SK-MEL-5 (cell line): ENCODE measurements around the gene ITGA4. TPM values are rescaled to one million over a fixed set of nuclear protein-coding genes. Genes with fewer than 3 reads are reported as not detected.
A peak's percentile ranks its signal among the peaks of the same experiment; 100 is the strongest.

Experiments
- DNase-seq: peaks from one replicate; pipeline ENCODE4 v3.0.0-alpha.2; 2016; ENCODE audit warnings: low read depth, low spot score
- in situ Hi-C: cut with HindIII; loops from 2 replicates; pipeline ENCODE4 v1.10.0; 2016; ENCODE audit warnings: low sequenced_read_pairs, high pct_unique_total_duplicates, low pct_unique_long_range_greater_than_20kb
- total RNA-seq: library from RNA; depleted of rRNA; stranded (reverse); fragments of >200 nt; shearing (Covaris generic); gene quantifications from 2 replicates; pipeline ENCODE4 v1.2.3, GENCODE V29; 2014

ITGA4 gene
- total RNA-seq, 1 experiment from 2014 or later = 3.1 TPM

DNA sequence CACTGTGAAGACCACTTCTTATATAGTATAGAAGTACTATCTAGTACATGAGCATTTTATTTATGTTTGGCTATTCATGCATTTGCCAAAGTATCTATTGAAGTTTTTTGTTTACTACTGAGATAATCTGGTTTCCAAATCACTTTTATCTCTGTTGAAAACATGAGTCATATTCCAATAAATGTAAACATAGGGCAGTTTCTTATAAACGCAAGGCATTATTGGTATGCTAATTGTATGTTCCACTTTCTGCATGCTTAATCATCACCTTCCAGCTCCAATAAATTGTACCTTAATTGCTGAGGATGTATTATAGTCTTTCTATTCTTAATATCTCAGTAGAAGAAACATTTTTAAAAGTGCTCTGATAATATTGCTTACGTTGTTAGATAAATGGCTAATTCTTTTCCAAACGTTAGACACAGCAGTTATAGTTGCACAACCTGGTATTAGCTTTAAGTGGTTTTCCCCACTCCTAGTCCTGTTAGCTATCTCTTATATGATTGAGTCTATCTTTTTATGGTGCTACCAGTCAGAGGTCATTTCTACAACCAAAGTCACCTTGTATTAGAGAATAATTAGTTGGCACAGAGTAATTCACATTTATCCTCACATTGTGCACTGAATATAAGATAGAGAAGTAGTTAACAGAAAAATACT, 17.2 kb downstream of the ITGA4 start:
- DNase-seq = no peak
- in situ Hi-C loops = no loop called here

GRCh38 chr2:181483211-181483610, 26.0 kb downstream of the ITGA4 start:
- in situ Hi-C loops = no loop called here
- peak; percentile 56 for DNase-seq

- peak; percentile 2 for DNase-seq
- in situ Hi-C loops = no loop called here
Observed at GRCh38 chr2:181483876-181484275, 26.7 kb downstream of the ITGA4 start.

- in situ Hi-C loops = no loop called here
- no peak for DNase-seq
Observed at GRCh38 chr2:181484851-181485637, 27.9 kb downstream of the ITGA4 start.

DNA sequence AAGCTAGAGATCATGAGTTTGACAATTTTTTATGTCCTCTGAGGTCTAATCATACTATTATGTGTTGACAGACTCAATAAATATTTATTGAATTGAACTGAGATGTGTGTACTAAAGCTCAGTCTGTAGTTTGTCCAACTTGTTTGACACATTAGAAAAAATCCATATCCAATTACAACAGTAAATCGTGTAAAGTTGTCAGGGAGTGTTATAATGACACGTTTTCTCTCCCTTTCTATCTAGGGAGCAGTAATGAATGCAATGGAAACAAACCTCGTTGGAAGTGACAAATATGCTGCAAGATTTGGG, 28.4 kb downstream of the ITGA4 start:
- in situ Hi-C loops = no loop called here
- DNase-seq = no peak

DNA sequence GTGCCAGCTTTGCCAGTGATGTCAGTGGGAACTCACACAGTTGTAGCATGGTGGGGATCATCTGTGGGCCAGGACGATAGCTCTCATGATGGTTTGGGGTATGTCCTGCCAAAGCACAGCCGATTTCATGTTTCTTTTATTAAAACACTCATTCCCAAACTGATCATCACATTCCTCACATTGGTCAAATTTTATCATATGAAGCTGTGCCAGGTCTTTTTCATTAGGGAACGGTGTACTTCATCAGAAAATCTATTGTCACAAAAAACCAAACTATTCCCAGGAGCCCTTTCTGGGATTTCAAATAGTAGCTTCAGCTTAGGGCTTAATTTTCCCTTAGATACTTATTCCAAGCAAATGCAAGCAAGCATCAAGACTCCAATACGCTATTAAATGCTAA, 42.0 kb downstream of the ITGA4 start:
- in situ Hi-C loops = no loop called here
- no peak for DNase-seq

GRCh38 chr2:181500201-181500600, 43.0 kb downstream of the ITGA4 start:
- in situ Hi-C loops = no loop called here
- no peak for DNase-seq

DNA sequence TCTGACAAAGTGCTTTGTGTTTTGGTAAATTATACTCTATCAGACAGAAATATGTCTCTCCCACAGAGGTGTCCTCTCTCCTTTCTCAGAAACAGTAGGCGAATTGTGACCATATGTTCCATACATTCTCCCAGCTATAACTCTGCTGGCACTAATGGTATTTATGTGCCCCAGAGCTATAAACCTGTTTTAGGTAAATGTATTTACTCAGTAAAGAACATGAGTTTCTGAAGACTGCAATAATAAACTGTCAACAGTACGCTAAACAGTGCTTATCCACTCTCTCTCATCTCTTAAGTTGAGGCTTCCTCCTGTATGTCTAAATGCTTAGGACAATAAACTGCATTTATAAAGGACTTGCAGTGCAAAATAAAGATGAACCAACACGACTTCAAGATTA, 58.5 kb downstream of the ITGA4 start:
- DNase-seq = no peak

DNA sequence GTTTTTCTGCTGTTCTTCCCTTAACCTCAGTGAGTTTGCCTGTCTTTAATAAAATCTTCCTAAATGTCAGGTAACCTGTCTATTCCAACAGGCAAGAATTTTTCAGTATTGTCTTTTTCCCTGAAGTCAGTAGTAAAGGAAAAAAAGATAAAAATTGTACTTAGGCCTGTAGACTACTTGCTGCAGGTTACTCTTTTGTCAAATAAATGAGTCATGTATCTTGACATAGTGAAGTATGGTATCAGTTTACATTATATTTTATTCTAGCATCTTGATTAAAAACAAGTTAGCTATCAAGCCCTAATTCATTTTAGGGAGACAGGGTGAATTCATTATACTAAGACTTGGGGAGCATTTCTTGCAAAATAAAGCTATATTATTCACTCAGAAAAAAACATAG, 59.8 kb downstream of the ITGA4 start:
- no peak for DNase-seq
- in situ Hi-C loops = no loop called here

More for the DNA sequence above, 58.5 kb downstream of the ITGA4 start:
- in situ Hi-C loops = no loop called here

- in situ Hi-C loops = no loop called here
- DNase-seq = no peak
Observed at GRCh38 chr2:181517685-181518301, 60.6 kb downstream of the ITGA4 start.

DNA sequence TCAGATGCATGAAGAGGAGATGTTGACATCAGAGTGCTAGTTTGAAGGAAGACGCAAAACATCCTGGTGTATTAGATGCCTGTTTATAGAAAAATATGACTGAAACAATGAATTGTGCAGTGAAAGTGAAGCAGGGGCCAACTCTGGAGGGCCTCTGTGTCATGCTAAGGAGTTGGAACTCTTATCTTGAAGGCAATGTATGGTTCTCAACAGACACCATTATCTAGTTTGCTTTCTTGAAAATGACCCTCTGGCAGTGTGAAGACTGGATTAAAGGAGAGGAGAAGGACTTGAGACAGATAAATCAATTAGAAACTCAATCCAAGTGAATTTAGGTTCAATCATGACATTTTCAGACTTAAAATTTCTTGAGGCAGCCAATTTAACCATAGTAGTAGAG, 63.1 kb downstream of the ITGA4 start:
- no peak for DNase-seq
- in situ Hi-C loops = no loop called here

GRCh38 chr2:181523756-181524155, 66.6 kb downstream of the ITGA4 start:
- in situ Hi-C loops = no loop called here
- DNase-seq = no peak

GRCh38 chr2:181526014-181526413, 68.8 kb downstream of the ITGA4 start:
- in situ Hi-C loops = no loop called here
- DNase-seq = no peak

DNA sequence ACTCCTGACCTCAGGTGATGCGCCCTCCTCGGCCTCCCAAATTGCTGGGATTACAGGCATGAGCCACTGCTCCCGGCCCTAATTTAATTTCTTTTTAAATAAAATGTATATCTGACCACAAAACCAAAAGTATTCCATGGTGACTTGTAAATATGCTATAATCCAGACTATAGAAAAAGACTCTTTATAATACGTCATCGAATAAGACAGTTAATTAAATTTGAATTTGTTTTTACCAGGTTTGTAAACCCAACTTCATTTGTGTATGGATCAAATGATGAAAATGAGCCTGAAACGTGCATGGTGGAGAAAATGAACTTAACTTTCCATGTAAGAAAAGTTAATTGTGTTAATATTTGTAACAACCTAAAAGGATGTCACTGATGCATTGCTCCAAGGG, 69.9 kb downstream of the ITGA4 start:
- no peak for DNase-seq
- in situ Hi-C loops = no loop called here

GRCh38 chr2:181528441-181528840, 71.3 kb downstream of the ITGA4 start:
- DNase-seq = no peak
- in situ Hi-C loops = no loop called here

DNA sequence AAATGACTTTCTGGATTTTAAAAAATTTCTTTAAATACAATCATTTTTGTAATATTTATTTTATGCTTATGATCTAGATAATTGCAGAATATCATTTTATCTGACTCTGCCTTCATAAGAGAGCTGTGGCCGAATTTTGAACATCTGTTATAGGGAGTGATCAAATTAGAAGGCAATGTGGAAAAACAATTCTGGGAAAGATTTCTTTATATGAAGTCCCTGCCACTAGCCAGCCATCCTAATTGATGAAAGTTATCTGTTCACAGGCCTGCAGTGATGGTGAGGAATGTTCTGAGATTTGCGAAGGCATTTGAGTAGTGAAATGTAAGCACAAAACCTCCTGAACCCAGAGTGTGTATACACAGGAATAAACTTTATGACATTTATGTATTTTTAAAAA, 79.5 kb downstream of the ITGA4 start:
- no peak for DNase-seq
- in situ Hi-C loops = no loop called here

DNA sequence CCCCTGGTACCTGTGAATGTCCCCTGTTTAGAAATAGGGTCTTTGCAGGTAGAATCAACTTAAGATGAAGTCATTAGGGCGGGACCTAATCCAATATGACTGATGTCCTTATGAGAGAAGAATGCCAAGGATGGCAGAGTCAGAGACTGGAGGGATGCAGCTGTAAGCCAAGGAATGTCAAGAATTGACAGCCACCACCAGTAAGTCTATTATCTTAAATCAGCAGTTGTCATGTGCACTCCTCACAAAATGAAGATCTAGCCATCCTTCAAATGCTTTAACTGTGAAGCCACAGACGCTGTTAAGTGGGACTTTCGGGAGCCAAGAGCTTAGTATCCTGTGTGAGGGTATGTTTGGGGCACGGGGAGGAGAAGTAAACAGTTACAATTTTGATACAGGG, 83.2 kb downstream of the ITGA4 start:
- in situ Hi-C loops = no loop called here
- no peak for DNase-seq

GRCh38 chr2:181542170-181542569, 85.0 kb downstream of the ITGA4 start:
- in situ Hi-C loops = no loop called here
- no peak for DNase-seq

DNA sequence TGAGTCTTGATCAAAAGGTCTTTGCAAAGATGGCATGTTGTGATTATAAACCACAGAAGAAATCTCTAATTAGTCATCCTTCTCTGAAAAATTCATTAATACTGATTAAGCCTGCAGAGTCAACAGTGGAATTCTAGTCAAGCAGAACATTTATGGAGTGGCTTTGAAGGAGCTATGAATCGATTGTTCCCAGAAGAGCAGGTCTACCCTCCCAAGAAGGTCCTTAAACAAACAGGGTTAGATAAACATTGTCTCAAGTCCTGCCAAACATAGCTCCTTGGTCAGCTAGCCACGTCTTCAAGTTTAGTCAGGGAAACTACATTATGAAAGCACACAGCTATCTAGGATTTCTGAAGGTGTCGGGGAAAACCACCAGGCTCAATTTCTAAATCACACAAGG, 88.9 kb downstream of the ITGA4 start:
- in situ Hi-C loops = no loop called here
- DNase-seq = no peak
